SKM-1 (cell line): ENCODE data around the gene CAMSAP2.

Experiments
- DNase-seq: peaks from one replicate; lab custom pipeline; 2025; ENCODE audit not compliant: unreplicated experiment; lab: John Stamatoyannopoulos, UW

The CAMSAP2 gene, protein sequence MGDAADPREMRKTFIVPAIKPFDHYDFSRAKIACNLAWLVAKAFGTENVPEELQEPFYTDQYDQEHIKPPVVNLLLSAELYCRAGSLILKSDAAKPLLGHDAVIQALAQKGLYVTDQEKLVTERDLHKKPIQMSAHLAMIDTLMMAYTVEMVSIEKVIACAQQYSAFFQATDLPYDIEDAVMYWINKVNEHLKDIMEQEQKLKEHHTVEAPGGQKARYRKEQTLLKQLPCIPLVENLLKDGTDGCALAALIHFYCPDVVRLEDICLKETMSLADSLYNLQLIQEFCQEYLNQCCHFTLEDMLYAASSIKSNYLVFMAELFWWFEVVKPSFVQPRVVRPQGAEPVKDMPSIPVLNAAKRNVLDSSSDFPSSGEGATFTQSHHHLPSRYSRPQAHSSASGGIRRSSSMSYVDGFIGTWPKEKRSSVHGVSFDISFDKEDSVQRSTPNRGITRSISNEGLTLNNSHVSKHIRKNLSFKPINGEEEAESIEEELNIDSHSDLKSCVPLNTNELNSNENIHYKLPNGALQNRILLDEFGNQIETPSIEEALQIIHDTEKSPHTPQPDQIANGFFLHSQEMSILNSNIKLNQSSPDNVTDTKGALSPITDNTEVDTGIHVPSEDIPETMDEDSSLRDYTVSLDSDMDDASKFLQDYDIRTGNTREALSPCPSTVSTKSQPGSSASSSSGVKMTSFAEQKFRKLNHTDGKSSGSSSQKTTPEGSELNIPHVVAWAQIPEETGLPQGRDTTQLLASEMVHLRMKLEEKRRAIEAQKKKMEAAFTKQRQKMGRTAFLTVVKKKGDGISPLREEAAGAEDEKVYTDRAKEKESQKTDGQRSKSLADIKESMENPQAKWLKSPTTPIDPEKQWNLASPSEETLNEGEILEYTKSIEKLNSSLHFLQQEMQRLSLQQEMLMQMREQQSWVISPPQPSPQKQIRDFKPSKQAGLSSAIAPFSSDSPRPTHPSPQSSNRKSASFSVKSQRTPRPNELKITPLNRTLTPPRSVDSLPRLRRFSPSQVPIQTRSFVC (N-terminal part only)

DNA sequence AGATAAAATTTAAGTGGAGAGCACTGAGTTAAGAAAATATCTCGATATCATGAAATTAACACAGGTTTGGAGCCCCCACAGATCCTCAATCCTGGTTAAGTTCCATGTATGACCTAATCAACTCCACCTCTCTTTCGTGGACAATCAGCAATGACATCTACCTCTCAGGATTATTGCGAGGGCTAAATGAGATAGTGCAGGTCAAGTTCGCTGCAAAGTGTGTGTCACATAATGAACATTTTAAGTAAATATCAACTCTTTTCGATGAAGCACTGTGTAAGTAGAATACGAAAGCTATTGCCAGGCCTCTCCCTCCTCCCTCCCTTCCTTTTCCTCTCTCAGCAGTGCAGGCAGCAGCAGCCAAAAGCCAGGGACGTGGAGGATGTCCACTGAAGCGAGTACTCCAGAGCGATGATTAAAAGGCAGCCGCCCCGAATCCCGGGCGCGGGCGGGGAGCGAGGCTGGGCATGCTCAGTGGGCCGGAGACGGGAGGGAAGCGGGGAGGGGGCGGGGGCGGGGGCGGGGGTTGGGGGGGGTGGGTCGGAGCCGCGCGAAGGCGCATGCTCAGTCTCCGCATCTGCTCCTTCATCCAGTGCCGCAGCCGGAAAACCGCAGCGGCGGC lies at the start of gene CAMSAP2:
Gene CAMSAP2 (plus strand): TSS at position 567 of the 622 bp plus-strand sequence. CDS start 935 bp downstream, outside the sequence.
- no peak for DNase-seq

DNA sequence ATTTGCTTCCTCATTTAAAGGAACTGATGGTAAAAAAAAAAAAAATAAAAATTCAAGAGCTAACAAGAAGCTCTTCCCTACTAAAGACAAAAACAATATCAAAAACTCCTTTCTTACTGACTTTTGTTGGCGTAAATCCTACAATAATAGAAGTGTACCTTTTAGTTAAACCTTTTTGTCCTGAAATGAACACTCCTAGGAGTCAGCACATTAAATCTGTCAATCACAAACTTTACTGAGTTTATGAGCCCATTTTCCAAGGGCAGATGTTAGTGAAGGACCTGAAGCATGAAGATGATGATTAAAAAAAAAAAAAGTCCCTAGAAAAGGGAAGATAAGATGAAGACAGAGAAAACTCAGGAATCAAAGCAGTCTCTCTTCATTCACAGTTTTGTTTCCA lies 46.4 kb upstream of the CAMSAP2 start:
- DNase-seq: no peak

DNA sequence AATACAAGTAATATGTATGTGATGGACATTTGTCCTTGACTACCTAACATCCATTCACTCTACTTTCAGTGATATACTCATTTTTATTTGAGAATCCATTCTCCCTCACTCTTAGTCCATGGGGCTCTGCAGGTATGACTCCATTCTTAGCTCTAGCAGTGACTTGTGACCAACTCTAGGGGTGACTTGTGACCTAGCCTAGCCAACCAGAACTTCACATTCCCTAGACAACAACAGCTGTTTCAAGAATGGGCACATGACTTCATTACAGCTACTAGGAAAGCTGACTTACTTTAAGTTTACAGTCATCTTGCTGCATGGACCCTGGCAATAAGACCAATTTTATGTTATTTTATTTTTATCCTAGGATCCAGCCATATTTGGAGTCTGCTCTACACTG lies 45.4 kb upstream of the CAMSAP2 start:
- DNase-seq: no peak

DNA sequence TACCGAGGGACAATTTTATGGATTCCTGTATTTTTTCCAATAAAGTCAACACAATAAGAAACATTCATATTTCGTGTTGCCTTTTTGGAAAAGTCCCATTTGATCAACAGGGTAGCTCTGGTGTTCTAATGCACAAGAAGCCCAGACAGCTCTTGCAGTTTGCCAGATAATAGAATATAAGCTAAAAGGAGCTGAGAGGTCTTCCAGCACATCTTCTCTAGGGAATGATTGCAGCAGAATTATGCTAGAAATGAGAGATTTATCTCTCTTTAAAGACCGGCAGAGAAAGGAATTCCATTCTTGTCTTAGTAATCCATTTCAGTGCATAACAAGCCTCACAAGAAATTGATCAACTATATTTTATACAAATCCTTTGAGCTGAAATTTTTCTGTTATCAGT lies 44.0 kb upstream of the CAMSAP2 start:
- DNase-seq: no peak

DNA sequence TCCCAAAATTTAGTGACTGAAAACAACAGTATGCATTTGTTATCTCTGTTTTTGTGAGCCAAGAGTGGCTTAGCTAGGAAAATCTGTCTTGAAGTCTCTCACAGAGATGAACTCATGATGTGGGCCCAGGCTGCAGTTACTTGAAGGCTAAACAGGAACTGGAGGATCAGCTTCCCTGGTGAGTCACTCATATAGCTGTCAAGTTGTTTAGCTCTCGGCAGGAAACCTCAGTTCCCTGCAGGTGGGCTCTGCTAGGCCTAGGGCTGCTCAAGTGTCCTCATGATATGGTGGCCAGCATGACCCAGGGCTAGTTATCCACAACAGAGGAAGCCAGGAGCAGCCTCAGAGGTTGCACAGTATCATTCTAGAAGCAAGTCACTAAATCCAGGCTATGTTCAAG lies 38.8 kb upstream of the CAMSAP2 start:
- DNase-seq: peak; percentile 37

DNA sequence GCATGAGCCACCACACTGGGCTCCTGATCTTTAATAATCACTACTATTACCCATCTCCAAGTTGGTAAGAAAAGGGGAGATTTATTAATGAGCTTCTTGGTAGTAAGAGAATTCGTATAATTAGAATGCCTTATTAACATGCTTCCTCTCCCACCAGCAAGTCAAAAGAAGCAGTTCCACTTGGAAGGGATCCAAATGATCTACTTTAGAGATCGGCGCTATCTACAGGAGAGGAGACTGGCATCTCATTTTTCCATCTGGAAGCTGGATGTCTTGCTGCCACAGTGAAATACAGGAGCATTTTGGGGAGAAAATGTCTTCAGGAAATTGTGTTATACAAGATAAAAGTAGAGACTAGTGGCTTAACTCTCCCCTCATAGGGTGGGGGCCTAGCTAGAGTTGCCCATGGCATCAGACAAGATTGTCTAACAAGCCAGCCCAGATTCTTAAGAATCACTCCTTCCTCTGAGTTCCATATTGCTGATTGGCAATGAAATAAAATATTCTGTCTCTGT lies 33.6 kb upstream of the CAMSAP2 start:
- no peak for DNase-seq

DNA sequence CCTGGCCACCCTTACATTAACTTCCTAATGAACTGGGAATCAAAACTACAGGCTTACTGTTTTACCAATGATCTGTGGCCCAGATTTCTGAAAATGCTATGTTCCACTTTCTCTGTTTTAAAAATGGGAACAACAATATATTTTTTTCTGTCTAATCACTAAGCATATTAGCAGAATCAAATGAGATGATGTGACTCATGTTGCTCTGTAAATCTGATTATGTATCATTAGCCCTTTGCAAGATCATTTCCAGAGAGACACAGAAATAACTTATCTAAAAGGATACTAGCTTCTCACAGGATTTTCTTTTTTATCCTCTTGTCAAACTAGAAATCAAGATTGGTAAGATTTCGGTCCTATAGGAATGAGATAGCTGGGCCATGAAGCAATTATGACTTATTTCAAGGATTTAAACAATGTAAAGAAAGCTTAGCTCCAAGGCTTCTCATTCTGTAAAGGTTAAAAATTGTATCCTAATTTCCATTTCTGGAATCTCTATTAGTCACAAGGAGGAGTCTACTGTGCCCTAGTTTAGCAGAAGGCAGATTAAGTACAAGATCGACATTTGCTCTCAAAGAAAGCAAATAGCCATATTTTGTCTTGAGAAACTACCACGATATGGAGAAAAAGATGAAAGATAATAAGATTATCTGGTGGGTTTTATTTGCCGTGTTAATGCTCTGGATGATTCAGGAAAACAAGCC lies 32.4 kb upstream of the CAMSAP2 start:
- DNase-seq: no peak

DNA sequence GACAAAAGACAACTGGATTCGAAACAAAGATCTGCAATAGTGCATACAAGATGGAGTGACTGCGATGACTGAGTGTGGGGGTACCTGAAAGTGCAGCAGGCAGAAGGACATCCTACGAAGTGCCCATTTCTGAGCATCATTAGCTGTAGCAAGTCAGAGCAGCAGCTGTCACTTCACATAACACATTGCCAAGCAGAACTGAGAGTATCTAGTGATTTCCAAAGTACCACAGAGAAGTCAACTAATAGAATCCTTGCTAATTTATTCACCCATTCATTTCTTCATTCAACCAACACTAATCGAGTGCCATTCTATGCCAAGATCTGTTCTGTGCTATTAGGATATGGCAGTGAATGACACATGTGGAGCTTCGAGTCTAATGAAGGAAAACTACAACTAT lies 31.6 kb upstream of the CAMSAP2 start:
- DNase-seq: no peak

DNA sequence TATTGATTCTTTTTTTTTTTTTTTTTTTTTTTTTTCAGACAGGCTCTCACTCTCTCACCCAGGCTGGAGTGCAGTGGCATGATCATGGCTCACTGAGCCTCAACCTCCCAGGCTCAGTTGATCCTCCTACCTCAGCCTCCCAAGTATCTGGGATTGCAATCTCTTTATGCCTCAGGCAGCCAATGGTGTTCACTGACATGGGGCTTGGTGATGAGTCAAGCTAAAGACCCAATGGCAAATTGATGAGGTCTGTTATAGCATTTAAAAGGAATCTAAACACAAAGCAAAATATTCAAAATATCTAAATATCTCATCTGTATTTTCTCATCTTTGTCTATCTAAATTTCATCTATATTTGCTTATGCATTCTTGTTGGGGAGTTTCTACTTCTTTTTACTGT lies 30.5 kb upstream of the CAMSAP2 start:
- DNase-seq: no peak

DNA sequence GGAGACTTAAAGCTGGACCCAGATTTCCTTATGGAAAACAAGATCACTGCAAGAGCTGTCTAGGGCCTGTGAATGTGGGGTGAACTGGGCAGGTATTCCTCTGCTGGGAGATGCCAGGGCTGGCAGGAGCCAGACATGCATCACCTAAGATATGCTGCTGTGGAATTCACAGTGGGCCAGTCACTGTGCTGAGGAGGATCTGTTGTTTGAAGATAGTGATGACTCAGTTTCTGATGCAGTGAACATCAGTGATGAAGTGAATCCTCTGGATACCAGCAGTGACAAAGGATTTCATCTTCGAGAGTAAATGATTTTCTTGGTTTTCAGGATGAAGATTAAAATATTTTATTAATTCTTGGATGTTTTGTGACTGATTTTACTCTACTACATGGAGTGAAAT lies 29.9 kb upstream of the CAMSAP2 start:
- DNase-seq: no peak

DNA sequence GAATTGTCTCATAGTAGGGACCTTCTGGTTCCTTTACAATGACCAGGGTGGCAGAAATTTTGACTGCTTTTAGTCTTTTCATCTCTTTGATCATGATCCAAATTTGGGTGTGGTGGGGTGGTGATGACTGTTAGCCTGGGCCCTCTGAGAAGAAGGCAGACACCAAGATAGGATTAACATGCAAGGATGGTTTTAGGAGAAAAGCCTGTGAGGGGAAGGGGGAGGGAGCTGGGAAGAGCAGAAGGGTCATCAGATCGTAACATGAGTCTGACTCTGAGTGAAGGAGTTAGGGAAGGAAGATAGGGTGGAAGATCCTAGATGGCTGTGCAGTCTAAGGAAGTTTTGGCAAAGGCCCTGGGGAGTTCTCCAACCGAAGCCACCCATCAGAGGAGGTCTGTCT lies 28.5 kb upstream of the CAMSAP2 start:
- DNase-seq: no peak

DNA sequence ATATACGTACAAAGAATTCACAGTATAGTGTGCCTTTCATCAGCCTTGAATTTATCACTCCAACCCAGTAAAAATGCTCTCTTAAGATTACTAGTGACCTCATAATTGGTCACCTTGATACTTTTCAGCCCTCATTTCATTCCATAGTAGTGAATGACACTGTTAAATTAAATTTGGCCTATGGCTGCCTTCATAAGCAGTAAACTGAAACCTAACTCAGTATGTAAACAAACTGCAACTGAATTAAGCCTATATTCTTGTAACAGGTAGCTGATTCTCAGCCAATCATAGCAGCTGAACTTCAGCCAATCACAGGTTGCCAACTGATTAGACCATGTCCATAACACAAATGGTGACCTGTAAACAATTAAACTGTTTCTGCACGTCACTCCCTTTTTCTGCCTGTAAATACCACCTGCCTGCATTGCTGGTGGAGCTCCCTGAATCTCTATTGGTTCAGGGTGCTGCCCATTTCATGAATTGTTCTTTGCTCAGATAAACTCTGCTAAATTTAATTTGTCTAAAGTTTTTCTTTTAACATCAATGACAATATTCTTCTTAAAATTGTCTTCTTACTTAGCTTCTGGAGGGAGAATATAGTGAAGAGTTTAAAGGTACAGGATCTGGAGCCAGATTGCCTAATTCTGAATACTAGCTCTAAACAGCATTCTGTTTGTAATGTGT lies 24.0 kb upstream of the CAMSAP2 start:
- DNase-seq: no peak

DNA sequence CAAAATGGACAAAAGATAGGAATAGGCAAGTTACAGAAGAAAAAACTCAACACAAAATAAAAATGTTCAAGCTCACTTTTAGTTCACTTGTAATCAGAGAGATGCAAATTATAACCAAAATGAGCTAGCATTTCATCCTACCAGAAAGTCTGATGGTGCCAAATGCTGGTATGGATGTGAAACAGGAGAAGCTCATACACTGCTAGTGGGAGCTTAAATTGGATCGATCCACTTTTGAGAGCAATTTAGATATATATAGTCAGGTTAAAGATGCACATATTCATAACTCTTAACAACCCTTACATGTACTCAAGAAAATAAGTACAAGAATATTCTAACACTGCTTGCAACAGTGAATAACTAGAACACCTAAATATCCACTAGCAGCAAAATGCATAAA lies 18.5 kb upstream of the CAMSAP2 start:
- DNase-seq: no peak

DNA sequence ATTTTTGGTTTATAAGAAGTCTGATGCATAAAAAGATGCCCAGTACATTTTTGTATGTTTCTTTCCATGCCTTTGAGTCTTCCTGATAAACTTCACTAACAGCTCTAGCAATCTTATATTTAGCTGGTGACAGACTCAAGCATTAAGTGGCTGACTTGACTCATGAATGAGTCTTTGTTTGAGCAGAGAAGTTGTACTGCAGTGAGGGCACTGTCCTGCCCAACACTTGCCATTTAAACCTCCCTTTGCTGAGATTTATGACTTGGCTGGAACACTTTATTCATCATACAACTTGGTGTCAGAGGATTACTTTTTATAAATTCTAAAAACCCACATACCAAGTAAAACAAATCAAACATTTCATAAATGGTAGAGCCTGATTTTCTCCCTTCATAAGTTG lies 14.6 kb upstream of the CAMSAP2 start:
- DNase-seq: no peak

DNA sequence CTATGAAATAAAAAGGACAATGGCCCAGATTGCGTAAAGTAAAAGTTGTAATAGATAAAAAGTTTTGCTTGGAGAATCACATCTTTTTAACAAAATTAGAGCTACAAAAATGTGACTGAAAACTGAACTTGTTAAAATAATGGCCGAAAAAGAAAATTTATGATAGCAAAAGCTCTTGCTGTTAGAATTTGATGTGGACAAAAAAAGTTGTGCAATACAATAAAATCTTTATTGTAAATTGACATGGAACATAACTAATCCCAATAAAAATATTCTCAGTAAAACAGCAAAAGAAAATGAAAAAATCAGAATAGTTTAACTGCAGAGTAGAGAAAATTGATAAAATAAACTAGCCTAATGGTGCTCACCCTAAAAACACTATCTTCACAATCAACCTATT lies 11.4 kb upstream of the CAMSAP2 start:
- DNase-seq: no peak

DNA sequence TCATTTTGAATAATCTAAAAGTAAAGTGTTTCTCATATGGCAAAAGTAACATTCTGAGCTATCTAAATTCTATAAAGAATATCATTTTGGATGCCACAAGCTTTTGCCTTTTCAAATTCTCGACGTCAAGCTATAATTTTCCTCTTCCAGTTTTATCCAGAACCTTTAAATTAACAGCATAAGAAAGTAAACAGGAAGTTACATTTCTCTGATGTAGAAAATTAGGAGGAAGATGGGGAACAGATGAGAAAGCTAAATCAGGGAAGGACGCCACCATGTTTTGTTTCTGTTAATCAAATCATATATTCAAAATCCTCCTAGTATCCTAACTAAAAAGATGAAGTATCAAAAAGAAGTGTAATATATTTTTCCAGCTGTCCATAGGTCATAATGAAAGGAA lies 8.8 kb upstream of the CAMSAP2 start:
- DNase-seq: no peak

DNA sequence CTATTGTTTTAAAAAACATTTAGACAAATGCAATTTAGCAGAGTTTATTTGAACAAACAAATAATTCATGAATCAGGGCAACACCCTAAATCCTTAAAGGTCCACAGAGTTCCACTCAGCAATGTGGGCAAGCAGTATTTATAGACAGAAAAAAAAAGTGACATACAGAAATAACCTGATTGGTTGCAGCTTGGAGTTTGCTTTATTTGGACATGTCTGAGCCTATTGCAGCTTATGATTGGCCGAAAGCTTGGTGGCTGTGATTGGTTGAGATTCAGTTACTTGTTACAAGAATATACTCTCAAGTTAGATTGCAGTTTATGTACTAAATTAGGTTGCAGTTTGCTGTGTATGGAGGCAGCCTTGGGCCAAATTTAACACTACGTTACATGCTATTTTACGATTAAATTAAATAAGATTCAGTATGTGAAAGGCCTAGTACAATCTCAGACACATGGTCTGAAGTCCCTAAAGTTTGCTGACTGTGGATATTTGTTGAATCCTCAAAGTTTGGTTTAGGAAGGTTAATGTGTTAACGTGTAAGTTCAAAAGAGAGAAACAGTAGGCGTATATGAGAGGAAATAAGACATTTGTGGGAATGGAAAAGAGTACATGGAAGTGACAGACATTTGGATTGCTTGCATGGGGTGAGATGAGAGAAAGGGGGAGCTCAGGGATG lies 6.9 kb upstream of the CAMSAP2 start:
- DNase-seq: no peak

DNA sequence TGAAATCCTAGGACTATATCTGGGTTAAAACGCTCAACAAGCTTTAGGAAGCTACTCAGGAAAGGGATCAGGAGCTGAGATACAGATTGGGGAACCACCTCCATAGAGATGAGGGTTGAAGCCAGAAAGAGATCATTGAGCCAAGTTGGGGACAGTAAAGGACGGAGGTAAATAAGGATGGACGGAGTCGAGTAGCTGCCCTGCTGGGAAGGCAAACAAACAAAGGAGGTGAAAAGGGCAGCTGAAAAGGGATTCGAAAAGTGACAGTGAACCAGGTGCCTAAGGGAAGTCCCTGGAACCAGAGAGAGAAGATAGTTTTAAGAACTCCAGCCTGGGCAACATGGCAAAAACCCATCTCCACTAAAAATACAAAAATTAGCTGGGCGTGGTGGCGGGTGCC lies 6.3 kb upstream of the CAMSAP2 start:
- DNase-seq: no peak

DNA sequence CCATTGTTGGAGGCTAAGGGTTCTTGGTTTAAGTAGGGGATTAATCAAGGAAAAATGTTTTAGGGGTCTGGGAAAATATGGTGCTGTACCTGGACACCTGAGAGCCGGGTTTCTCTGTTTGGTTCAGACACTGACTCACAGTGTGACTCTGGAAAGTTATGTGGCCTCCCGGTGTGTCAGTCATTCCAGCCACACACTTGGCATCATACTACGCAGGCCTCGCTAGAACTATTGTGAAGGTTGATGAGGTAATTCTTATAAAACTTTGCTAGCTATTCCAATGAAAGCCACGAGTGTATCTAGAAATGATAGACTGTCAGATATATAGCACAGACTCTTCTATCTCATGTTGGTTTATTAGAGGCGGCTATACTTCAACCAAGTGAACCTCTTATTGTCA lies 4.8 kb upstream of the CAMSAP2 start:
- no peak for DNase-seq
